GM19455 (cell line): ENCODE measurements around the gene DCP1B.

ENCODE experiments used
- ATAC-seq: cut with Tn5 transposase; IDR thresholded peaks from one replicate; pipeline ENCODE4 v1.9.1; 2021; ENCODE audit not compliant: unreplicated experiment

The DCP1B gene

GRCh38 chr12:2018391-2018790 is 14.1 kb upstream of the DCP1B start:
- no peak for ATAC-seq

GRCh38 chr12:2017546-2018337 is 13.5 kb upstream of the DCP1B start:
- ATAC-seq, result no peak

GRCh38 chr12:2016862-2017545 is 12.7 kb upstream of the DCP1B start:
- no peak for ATAC-seq

DNA sequence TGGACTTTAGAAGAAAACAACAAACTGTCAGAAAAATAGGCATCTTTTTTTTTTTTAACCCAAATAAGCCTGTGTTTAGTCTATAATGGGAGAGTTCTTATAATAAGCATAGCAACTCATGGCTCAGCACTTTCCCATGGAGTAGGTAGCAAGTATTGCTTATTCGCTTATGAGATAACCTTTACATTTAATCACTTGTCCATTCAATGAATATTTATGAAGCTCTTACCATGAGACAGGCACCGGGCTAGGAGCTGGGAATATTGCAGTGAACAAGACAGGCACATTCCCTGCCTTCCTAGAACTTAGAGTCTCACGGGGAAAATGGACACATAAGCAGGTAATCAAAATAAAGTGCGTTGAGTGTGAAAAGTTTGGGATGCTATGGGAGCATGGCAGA is 10.0 kb upstream of the DCP1B start:
- ATAC-seq, result no peak

GRCh38 chr12:2013527-2014223 is 9.4 kb upstream of the DCP1B start:
- no peak for ATAC-seq

- ATAC-seq, result no peak
These were observed 8.8 kb upstream of the DCP1B start for GRCh38 chr12:2013086-2013485.

DNA sequence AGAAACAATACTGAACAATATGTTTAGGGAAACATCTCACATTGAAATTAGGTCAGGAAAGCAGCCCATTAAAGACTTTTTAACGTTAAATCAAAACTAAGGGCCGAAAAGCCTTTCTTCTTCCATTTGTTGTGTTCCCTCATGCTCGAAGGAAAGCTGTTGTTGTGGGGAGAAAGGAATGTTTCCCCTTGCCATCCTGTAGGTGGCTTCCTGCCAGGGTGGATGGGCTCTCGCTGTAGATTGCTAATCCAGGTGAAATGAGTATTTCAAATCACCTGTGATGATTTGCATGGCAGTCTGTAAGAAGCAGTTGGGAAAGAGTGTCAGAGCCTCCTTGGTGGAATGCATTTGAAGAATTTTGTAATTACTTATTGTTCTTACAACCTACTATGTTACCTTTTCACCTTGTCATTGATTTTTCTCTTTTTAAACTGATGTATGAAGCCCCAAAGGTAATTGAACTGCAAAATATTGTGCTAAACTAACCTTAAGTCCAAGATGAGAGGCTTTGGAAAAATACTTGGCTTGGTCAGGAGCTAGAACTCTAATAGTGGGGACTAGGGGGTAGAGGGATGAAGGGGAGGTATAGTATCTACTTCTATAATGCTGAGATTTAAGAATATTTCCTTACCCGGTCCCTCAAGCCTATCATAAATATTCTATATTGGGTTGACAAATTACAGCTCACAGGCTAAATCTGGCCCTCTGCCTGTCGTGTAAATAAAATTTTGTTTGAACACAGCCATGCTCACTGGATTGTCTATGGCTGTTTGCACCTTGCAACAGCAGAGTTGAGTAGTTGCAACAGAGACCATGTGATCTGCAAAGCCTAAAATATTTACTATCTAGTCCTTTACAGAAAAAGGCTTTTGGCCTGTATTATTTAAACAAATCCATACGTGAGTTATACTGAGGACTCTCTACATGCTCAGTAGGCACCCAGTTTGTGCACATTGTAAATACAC is 7.7 kb upstream of the DCP1B start:
- no peak for ATAC-seq

- ATAC-seq, result no peak
These were observed 5.4 kb upstream of the DCP1B start for GRCh38 chr12:2009623-2010022.

- no peak for ATAC-seq
These were observed 4.4 kb upstream of the DCP1B start for GRCh38 chr12:2008677-2009076.

GRCh38 chr12:2003676-2004112 is 563 bp downstream of the DCP1B start:
- ATAC-seq, result peak; percentile 7

GRCh38 chr12:1995205-1995896 is 8.9 kb downstream of the DCP1B start:
- ATAC-seq, result no peak

- ATAC-seq, result no peak
These were observed 9.7 kb downstream of the DCP1B start for GRCh38 chr12:1994429-1995143.

DNA sequence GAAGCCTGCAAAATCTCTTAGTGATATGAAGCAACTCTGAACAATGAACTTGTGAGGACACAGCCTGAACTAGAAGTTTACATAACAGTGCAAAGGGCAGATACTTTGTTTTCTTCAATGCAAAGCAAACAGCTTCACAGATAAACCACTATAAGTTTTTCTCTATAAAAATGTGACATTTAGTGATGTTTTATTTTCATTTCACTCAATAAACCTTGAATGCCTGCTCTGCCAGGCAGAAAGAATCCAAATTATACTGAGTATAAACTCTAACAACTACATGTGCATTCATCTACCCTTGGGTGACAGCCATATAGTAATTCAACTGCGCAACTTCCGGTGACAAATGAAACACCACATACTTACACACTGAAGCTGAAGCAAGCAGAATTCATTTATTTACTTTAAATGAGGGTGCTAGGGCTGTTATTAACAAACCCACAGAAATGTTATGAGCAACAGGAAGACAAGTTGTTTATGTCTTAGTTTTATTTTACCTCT is 10.3 kb downstream of the DCP1B start:
- no peak for ATAC-seq

DNA sequence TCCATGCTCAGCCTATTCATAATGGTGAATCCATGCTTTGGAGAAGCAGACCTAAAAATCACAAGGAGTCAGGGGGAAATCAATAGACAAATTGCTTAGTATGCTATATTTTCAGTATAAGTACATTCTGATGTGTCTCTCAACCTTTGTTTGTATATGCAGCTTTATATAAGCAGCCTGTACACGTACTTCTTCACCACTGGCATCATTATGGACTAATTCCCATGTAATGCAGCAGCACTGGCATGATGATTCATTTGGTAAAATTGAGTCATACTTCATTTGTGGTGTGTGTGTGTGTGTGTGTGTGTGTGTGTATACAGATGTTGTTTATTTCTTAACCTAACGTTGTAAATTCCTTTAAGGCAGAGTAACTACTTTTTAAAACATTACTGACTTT is 10.9 kb downstream of the DCP1B start:
- no peak for ATAC-seq

GRCh38 chr12:1992732-1993131 is 11.5 kb downstream of the DCP1B start:
- no peak for ATAC-seq

GRCh38 chr12:1989111-1989510 is 15.1 kb downstream of the DCP1B start:
- no peak for ATAC-seq

DNA sequence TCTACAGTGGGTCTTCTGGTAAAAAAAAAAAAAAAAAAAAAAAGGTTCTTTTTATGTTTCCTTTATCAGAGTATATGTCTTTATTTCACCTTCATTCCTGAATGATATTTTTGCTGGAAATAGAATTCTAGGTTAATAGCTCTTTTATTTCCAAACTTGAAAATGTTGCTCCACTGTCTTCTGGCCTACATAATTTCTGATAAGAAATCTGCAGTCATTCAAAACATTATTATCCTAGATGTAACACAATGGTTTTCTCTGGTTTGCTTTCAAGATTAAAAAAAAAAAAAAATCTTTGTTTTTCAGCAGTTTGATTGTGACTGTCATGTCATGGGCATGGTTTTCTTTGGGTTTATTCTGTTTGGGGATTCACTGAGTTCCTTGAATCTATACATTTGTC is 19.5 kb downstream of the DCP1B start:
- ATAC-seq, result no peak

- no peak for ATAC-seq
These were observed 24.0 kb downstream of the DCP1B start for GRCh38 chr12:1980282-1980681.

GRCh38 chr12:1978078-1978862 is 26.0 kb downstream of the DCP1B start:
- ATAC-seq, result no peak
